B cell (primary cell): ENCODE measurements around the gene UQCR11.

ENCODE experiments used
- EZH2 ChIP-seq: IDR thresholded peaks from 2 replicates; pipeline ENCODE4 v1.6.1; 2012; ENCODE audit warnings: borderline replicate concordance, low read depth, mild to moderate bottlenecking, moderate library complexity, low read length; ENCODE audit not compliant: insufficient read depth, poor library complexity, severe bottlenecking
- TF ChIP-seq, protein P1 (sequence below): fragments of 200-600 bp; IDR thresholded peaks from one replicate; pipeline ENCODE4 v1.8.0; 2022; ENCODE audit warnings: antibody characterized with exemption, mild to moderate bottlenecking

GRCh38 chr19:1630012-1630411 is 24.8 kb upstream of the UQCR11 start:
- TF ChIP-seq, protein P1, sequence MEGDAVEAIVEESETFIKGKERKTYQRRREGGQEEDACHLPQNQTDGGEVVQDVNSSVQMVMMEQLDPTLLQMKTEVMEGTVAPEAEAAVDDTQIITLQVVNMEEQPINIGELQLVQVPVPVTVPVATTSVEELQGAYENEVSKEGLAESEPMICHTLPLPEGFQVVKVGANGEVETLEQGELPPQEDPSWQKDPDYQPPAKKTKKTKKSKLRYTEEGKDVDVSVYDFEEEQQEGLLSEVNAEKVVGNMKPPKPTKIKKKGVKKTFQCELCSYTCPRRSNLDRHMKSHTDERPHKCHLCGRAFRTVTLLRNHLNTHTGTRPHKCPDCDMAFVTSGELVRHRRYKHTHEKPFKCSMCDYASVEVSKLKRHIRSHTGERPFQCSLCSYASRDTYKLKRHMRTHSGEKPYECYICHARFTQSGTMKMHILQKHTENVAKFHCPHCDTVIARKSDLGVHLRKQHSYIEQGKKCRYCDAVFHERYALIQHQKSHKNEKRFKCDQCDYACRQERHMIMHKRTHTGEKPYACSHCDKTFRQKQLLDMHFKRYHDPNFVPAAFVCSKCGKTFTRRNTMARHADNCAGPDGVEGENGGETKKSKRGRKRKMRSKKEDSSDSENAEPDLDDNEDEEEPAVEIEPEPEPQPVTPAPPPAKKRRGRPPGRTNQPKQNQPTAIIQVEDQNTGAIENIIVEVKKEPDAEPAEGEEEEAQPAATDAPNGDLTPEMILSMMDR, result no peak
- no peak for TF ChIP-seq EZH2
